Measurements from ENCODE around the gene RNF167.

DNA sequence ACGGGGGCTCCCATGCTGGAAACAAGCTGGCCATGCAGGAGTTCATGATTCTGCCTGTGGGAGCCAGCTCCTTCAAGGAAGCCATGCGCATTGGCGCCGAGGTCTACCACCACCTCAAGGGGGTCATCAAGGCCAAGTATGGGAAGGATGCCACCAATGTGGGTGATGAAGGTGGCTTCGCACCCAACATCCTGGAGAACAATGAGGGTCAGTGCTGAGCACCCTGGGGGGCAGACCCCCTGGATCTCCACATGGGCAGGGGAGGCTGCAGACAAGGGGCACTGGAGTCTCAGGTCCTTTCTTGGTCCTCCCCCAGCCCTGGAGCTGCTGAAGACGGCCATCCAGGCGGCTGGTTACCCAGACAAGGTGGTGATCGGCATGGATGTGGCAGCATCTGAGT is 15.0 kb downstream of the RNF167 start:
- TF ChIP-seq, protein P1, sequence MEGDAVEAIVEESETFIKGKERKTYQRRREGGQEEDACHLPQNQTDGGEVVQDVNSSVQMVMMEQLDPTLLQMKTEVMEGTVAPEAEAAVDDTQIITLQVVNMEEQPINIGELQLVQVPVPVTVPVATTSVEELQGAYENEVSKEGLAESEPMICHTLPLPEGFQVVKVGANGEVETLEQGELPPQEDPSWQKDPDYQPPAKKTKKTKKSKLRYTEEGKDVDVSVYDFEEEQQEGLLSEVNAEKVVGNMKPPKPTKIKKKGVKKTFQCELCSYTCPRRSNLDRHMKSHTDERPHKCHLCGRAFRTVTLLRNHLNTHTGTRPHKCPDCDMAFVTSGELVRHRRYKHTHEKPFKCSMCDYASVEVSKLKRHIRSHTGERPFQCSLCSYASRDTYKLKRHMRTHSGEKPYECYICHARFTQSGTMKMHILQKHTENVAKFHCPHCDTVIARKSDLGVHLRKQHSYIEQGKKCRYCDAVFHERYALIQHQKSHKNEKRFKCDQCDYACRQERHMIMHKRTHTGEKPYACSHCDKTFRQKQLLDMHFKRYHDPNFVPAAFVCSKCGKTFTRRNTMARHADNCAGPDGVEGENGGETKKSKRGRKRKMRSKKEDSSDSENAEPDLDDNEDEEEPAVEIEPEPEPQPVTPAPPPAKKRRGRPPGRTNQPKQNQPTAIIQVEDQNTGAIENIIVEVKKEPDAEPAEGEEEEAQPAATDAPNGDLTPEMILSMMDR (conservative IDR thresholded peaks at IDR 0.05; ENCODE audit: low read length): no peak
- TF ChIP-seq EZH2phosphoT487 (IDR thresholded peaks at IDR 0.05; ENCODE audit: borderline replicate concordance): no peak

Data from Loucy (cell line).